Mucosa of rectum (tissue), 2 donors: Measurements from ENCODE around the gene MAN1B1.
"Not testable (repeated sequence)": the region's sequence is repeated elsewhere in the genome, so short reads cannot be mapped to it uniquely, and the experiment has no call there.

Experiments
- H3K27ac ChIP-seq, 2 donors: one replicate each; pipeline ENCODE4 v1.7.0; 2013; ENCODE audit warnings: inconsistent platforms in 2 of 2, low read depth in 2 of 2, low read length in 2 of 2
- H3K27me3 ChIP-seq, 2 donors: one replicate each; pipeline ENCODE4 v1.7.0; 2013; ENCODE audit warnings: low read length in 2 of 2; ENCODE audit not compliant: control insufficient read depth in 2 of 2, insufficient read depth in 2 of 2
- H3K36me3 ChIP-seq, 2 donors: one replicate each; pipeline ENCODE4 v1.7.0; 2013; ENCODE audit warnings: low read length in 2 of 2; ENCODE audit not compliant: control insufficient read depth in 2 of 2, insufficient read depth in 2 of 2
- H3K4me1 ChIP-seq, 2 donors: one replicate each; pipeline ENCODE4 v1.7.0; 2013; ENCODE audit warnings: low read length in 2 of 2, mild to moderate bottlenecking in 1 of 2; ENCODE audit not compliant: control insufficient read depth in 2 of 2, insufficient read depth in 2 of 2
- H3K4me3 ChIP-seq, 2 donors: one replicate each; pipeline ENCODE4 v1.7.0; 2013; ENCODE audit warnings: low read length in 2 of 2
- H3K9ac ChIP-seq, 2 donors: one replicate each; pipeline ENCODE4 v1.7.0; 2013; ENCODE audit warnings: low read length in 2 of 2, low read depth in 1 of 2, mild to moderate bottlenecking in 1 of 2
- H3K9me3 ChIP-seq, 2 donors: one replicate each; pipeline ENCODE4 v1.7.0; 2013; ENCODE audit warnings: low read length in 2 of 2; ENCODE audit not compliant: control insufficient read depth in 2 of 2
- donor health status: healthy.
- donor health status: Normal muscosa, but diverticular disease.

The MAN1B1 gene

DNA sequence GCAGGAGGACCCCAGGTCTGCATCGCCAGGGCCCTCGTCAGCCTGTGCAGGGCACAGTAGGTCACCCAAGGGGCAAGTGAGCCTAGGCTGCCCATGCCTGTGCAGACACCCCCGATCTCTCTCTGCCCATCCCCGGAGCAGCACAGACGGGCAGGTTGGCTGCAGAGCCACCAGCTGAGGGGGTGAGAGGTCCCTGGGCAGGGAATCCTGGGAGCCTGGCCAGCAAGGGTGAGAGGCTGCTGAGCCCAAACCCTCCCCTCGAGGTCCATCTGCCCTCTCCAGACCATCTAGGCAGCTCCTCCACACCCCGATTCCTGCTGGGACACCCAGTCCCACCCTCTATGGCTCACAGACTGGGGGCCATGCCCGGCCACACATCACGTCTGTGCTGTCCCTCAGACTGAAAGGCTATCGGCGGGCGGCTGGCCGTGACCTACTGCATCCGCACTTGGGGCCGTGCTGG is 30.5 kb downstream of the MAN1B1 start:
- Histone ChIP-seq H3K27ac (no peak overlapping the region), H3K9me3 (no peaks in the 10 kb centered on the region), H3K9ac (no peak overlapping the region), H3K36me3 (no peaks in the 10 kb centered on the region), H3K4me3 (no peak overlapping the region), H3K27me3 (peaks cover 0 to 6% of the 10 kb centered on the region in 2 donors), H3K4me1 (peaks cover 0 to 4% of the 10 kb centered on the region in 2 donors)

DNA sequence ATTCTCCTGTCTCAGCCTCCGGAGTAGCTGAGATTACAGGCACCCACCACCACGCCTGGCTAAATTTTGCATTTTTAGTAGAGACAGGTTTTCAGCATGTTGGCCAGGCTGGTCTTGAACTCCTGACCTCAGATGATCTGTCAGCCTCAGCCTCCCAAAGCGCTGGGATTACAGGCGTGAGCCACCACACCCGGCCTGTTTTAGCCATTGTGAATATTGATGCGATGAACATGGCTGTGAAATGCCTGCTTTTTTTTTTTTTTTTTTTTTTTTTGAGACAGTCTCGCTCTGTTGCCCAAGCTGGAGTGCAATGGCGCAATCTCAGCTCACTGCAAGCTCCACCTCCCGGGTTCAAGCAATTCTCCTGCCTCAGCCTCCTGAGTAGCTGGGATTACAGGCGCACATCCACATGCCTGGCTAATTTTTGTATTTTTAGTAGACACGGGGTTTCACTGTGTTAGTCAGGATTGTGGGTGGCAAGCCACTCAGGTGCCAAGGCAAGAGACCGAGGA is 31.4 kb downstream of the MAN1B1 start:
- H3K4me3 ChIP-seq, H3K27me3 ChIP-seq, H3K36me3 ChIP-seq, H3K4me1 ChIP-seq, H3K27ac ChIP-seq, H3K9me3 ChIP-seq, H3K9ac ChIP-seq: not testable (repeated sequence)

DNA sequence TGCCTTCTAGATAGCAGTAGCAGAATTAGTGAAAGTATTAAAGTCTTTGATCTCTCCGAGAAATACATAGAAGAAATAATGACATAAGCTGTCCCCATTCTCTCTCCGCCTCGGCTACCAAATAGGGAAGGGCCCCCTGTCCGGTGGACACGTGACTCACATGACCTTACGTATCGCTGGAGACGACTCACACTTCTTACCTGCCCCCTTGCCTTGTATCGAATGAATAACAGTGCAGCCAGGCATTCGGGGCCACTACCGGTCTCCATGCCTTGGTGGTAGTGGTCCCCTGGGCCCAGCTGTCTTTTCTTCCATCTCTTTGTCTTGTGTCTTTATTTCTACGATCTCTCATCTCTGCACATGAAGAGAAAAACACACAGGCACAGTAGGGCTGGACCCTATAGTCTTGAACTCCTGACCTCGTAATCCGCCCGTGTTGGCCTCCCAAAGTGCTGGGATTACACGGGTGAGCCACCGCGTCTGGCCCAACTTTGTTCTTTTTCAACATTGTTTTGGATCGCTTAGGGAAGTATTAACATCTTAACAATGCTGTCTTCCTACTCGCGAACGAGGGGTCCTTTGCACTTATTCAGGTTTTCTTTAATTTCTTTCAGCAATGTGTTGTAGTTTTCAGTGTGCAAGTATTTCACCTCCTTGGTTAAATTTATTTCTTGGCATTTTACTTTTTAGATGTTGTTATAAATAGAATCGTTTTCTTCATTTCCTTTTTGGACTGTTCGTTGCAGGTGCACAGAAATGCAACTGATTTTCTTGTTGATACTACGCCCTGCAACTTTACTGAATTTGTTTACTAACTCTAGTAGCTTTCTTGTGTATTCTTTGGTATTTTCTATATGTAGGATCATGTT is 35.4 kb downstream of the MAN1B1 start:
- not testable (repeated sequence) for H3K36me3 ChIP-seq, H3K27ac ChIP-seq, H3K9me3 ChIP-seq, H3K4me1 ChIP-seq, H3K4me3 ChIP-seq, H3K9ac ChIP-seq, H3K27me3 ChIP-seq

DNA sequence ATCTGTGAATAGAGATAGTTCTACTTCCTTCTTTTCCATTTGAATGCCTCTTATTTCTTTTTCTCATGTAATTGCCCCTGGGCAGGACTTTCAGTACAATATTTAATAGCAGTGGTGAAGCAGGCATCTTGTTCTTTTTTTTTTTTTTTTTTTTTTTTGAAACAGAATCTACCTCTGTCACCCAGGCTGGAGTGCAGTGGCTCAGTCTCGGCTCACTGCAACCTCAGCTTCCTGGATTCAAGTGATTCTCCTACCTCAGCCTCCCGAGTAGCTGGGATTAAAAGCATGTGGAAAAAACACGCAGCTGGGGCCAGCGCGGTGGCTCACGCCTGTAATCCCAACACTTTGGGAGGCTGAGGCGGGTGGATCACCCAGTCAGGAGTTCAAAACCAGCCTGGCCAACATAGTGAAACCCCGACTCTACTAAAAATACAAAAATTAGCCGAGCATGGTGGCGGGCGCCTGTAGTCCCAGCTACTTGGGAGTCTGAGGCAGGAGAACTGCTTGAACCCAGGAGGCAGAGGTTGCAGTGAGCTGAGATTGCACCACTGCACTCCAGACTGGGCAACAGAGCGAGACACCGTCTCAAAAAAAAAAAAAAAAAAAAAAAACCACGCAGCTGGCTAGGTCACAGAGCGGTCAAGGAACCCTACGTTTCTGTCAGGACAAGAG is 36.1 kb downstream of the MAN1B1 start:
- not testable (repeated sequence) for H3K27ac ChIP-seq, H3K9ac ChIP-seq, H3K36me3 ChIP-seq, H3K27me3 ChIP-seq, H3K9me3 ChIP-seq, H3K4me3 ChIP-seq
- H3K4me1 ChIP-seq: peaks cover 10 to 11% of the 10 kb centered on the region in 2 donors

DNA sequence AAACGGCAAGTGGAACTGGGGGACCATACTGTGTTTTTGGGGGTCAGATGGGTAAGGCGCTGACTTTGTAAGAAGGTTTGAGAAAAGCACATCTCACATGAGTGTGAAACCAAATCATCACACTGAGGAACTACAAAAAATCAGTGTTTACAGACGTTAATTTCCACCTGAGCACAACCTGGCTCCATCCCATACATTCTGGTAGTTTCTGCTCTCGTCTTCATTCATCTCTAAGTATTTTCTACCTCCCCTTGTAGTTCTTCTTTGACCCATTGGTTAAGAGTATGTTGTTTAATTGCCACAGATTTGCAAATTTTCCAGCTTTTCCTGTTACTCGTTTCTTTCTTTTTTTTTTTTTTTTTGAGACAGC is 36.7 kb downstream of the MAN1B1 start:
- no peak overlapping the region for H3K9ac ChIP-seq
- no peaks in the 10 kb centered on the region for H3K9me3 ChIP-seq
- peaks cover 13 to 16% of the 10 kb centered on the region in 2 donors for H3K4me1 ChIP-seq
- no peaks in the 10 kb centered on the region for H3K36me3 ChIP-seq
- H3K27me3 ChIP-seq: no peaks in the 10 kb centered on the region
- no peak overlapping the region for H3K27ac ChIP-seq
- no peak overlapping the region for H3K4me3 ChIP-seq

DNA sequence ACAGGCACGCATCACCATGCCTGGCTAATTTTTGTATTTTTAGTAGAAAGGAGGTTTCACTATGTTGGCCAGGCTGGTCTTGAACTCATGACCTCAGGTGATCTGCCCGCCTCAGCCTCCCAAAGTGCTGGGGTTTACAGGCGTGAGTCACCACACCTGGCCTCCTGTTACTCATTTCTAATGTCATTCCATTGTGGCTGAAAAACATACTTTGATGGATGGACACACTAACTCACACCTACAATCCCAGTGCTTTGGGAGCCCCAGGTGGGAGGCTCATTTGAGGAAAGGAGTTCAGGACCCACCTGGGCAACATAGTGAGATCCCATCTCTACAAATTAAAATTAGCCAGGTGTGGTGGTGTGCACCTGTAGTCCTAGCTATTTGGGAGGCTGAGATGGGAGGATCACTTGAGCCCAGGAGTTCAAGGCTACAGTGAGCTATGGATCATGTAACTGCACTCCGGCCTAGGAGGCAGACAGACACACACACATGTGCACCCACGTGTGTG is 37.2 kb downstream of the MAN1B1 start:
- not testable (repeated sequence) for H3K9me3 ChIP-seq, H3K27ac ChIP-seq, H3K27me3 ChIP-seq, H3K36me3 ChIP-seq, H3K4me3 ChIP-seq, H3K9ac ChIP-seq
- peaks cover 18 to 22% of the 10 kb centered on the region in 2 donors for H3K4me1 ChIP-seq

DNA sequence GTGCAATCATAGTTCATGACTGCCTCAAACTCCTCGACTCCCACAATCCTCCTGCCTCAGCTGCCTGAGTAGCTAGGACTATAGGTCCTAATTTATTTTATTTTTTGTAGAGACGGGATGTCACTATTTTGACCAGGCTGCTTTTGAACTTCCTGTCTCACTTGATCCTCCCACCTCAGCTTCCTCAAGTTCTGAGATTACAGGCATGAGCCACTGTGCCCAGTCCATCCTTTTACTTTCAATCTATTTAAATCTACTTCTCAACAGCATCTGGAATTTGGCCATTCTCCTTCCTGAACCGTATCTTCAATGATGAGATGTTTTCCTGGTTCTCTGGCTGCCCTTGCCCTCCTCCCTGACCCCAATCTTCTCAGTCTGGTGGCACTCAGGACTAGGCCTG is 40.0 kb downstream of the MAN1B1 start:
- H3K27ac ChIP-seq: peak overlapping the region; percentile 29 to 43
- peak overlapping the region; percentile 24 to 48 for H3K9ac ChIP-seq
- H3K4me3 ChIP-seq: peak overlapping the region; percentile 30 to 70
- no peaks in the 10 kb centered on the region for H3K27me3 ChIP-seq
- H3K4me1 ChIP-seq: peaks cover 18 to 22% of the 10 kb centered on the region in 2 donors
- H3K36me3 ChIP-seq: no peaks in the 10 kb centered on the region
- H3K9me3 ChIP-seq: no peaks in the 10 kb centered on the region

DNA sequence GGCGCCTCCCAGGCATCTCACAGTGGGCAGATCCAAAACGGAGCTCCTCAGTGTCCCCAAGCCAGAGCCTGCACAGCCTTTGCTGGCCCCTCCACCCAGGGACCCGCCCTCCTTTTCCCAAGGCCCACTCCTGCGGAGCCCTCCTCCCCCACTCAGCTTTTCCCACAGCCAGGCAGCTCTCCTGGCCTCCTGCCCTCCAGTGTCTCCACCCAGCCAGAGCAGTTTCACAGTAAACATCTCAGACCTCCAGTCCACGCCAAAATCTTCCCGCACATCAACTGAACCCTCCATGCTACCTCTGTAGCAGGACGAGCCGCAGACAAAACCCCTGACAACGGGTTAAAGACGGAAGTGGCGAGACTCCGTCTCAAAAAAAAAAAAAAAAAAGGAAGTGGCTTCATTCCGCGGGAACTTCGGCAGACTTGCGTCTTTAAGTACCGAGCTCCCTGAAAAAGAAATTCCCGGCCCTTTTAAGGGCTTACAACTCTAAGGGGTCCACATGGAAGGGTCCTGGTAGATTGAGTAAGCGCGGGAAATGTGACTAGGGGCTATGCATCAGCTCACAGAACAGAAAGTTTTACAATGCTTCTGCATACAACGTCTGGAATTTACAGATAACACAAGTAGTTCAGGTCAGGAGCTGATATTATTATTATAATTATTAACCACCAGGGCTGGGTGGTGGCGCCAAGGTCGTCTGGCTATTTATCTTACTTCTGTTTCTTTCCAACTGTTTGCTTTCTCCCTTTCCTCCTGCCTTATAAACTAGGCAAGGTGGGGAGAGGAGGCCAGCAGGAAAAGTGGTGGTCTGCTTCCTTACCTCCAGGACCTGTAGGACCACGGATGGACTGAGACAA is 40.7 kb downstream of the MAN1B1 start:
- no peaks in the 10 kb centered on the region for H3K36me3 ChIP-seq
- peak overlapping the region; percentile 29 to 43 for H3K27ac ChIP-seq
- H3K27me3 ChIP-seq: no peaks in the 10 kb centered on the region
- H3K4me1 ChIP-seq: peaks cover 18 to 22% of the 10 kb centered on the region in 2 donors
- peak overlapping the region; percentile 30 to 70 for H3K4me3 ChIP-seq
- H3K9ac ChIP-seq: peak overlapping the region; percentile 48 to 52
- H3K9me3 ChIP-seq: no peaks in the 10 kb centered on the region

DNA sequence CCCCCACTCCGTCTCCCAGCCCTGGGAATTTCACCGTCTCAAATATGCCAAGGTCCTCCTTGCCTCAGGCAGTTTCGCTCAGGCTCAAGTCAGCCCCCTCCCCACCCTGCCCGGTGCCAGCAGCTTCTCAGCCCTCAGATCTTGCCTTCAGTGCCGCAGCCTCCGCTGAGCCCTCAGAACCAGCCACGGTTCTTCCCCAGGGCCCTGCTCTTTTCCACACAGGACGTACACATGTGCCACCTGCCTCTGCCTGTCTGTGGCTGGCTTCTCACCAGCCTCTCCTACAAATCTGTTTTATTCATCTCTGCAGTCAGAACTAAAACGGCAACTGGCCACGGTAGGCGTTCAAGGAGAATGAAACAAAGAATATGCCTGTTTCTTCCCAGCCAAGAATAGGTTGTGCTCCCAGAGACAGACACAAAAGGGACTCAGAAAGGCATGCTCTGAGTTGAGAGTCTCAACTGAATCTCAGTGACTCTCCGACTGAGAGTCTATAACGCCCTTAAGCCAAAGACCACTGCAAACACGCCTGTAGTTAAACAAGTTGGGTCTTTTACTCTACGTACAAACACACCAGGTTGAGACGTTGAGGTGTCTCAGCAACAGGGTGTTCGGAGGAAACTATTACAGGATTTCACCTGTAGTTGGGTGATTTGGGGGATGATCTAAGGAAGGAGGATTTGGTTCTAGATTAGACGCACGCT is 41.5 kb downstream of the MAN1B1 start:
- H3K27me3 ChIP-seq: no peaks in the 10 kb centered on the region
- no peaks in the 10 kb centered on the region for H3K9me3 ChIP-seq
- H3K4me1 ChIP-seq: peaks cover 18 to 22% of the 10 kb centered on the region in 2 donors
- peak overlapping the region in 1 of 2 donors; percentile 16 for H3K9ac ChIP-seq
- H3K27ac ChIP-seq: peak overlapping the region in 1 of 2 donors; percentile 2
- H3K4me3 ChIP-seq: peak overlapping the region; percentile 79 to 80
- H3K36me3 ChIP-seq: no peaks in the 10 kb centered on the region
